ENCODE results near the gene TUBGCP2.

Gene TUBGCP2

GRCh38 chr10:133261726-133262325 is 46.8 kb downstream of the TUBGCP2 start:
- H3K9ac ChIP-seq (ENCODE audit: low read length): peak overlapping the region; percentile 64
- TF ChIP-seq EZH2phosphoT487 (conservative IDR thresholded peaks at IDR 0.05; ENCODE audit: low read length) (no peak), CTCF (IDR thresholded peaks at IDR 0.05; ENCODE audit: insufficient read depth, low read length, poor library complexity, severe bottlenecking) (no peak)

GRCh38 chr10:133260895-133261725 is 47.6 kb downstream of the TUBGCP2 start:
- Histone ChIP-seq H3K27ac (ENCODE audit: low read depth, low read length) (no peak overlapping the region), H4K20me1 (ENCODE audit: low read depth, low read length) (no peaks in the 10 kb centered on the region), H3K4me3 (ENCODE audit: insufficient read depth, low read length, poor library complexity, severe bottlenecking) (peak overlapping the region; percentile 71), H2AFZ (ENCODE audit: low read depth, low read length, severe bottlenecking) (peak overlapping the region; percentile 98), H3K36me3 (ENCODE audit: low read length) (no peaks in the 10 kb centered on the region), H3K9ac (ENCODE audit: low read length) (peak overlapping the region; percentile 64), H3K4me2 (ENCODE audit: low read depth, low read length, poor library complexity, severe bottlenecking) (peak overlapping the region; percentile 71), H3K9me3 (ENCODE audit: insufficient read depth, low read length) (no peaks in the 10 kb centered on the region), H3K9me2 (replicated peaks; ENCODE audit: insufficient read depth, low read length) (no peaks in the 10 kb centered on the region), H3K79me2 (ENCODE audit: insufficient read depth, low read length) (no peaks in the 10 kb centered on the region), H3F3A (ENCODE audit: insufficient read depth) (0 out of 2 replicates have a peak, but pooled peaks cover 5% of the 10 kb centered on the region), H3K27me3 (ENCODE audit: low read length) (no peaks in the 10 kb centered on the region)
- TF ChIP-seq CTCF (IDR thresholded peaks at IDR 0.05; ENCODE audit: insufficient read depth, low read length, poor library complexity, severe bottlenecking) (no peak), EZH2phosphoT487 (conservative IDR thresholded peaks at IDR 0.05; ENCODE audit: low read length) (no peak)

More at GRCh38 chr10:133261726-133262325, 46.8 kb downstream of the TUBGCP2 start:
- Histone ChIP-seq H4K20me1 (ENCODE audit: low read depth, low read length) (no peaks in the 10 kb centered on the region), H3K79me2 (ENCODE audit: insufficient read depth, low read length) (no peaks in the 10 kb centered on the region), H2AFZ (ENCODE audit: low read depth, low read length, severe bottlenecking) (peak overlapping the region; percentile 98), H3K27ac (ENCODE audit: low read depth, low read length) (no peak overlapping the region), H3K36me3 (ENCODE audit: low read length) (no peaks in the 10 kb centered on the region), H3K27me3 (ENCODE audit: low read length) (no peaks in the 10 kb centered on the region), H3F3A (ENCODE audit: insufficient read depth) (0 out of 2 replicates have a peak, but pooled peaks cover 5% of the 10 kb centered on the region), H3K9me2 (replicated peaks; ENCODE audit: insufficient read depth, low read length) (no peaks in the 10 kb centered on the region), H3K4me2 (ENCODE audit: low read depth, low read length, poor library complexity, severe bottlenecking) (peak overlapping the region; percentile 71), H3K4me3 (ENCODE audit: insufficient read depth, low read length, poor library complexity, severe bottlenecking) (peak overlapping the region; percentile 71), H3K9me3 (ENCODE audit: insufficient read depth, low read length) (no peaks in the 10 kb centered on the region)

- H3K4me3 ChIP-seq (ENCODE audit: insufficient read depth, low read length, poor library complexity, severe bottlenecking): no peak overlapping the region
- no peaks in the 10 kb centered on the region for H3K9me2 ChIP-seq (replicated peaks; ENCODE audit: insufficient read depth, low read length)
These were observed 49.1 kb downstream of the TUBGCP2 start for GRCh38 chr10:133259602-133259989.

More at GRCh38 chr10:133259602-133259989, 49.1 kb downstream of the TUBGCP2 start:
- H3K36me3 ChIP-seq (ENCODE audit: low read length): no peaks in the 10 kb centered on the region
- 0 out of 2 replicates have a peak, but pooled peaks cover 5% of the 10 kb centered on the region for H3F3A ChIP-seq (ENCODE audit: insufficient read depth)
- H3K27ac ChIP-seq (ENCODE audit: low read depth, low read length): no peak overlapping the region
- H3K4me2 ChIP-seq (ENCODE audit: low read depth, low read length, poor library complexity, severe bottlenecking): no peak overlapping the region
- TF ChIP-seq EZH2phosphoT487 (conservative IDR thresholded peaks at IDR 0.05; ENCODE audit: low read length) (no peak), CTCF (IDR thresholded peaks at IDR 0.05; ENCODE audit: insufficient read depth, low read length, poor library complexity, severe bottlenecking) (no peak)
- no peaks in the 10 kb centered on the region for H4K20me1 ChIP-seq (ENCODE audit: low read depth, low read length)
- H3K9me3 ChIP-seq (ENCODE audit: insufficient read depth, low read length): no peaks in the 10 kb centered on the region
- no peak overlapping the region for H3K9ac ChIP-seq (ENCODE audit: low read length)
- H3K27me3 ChIP-seq (ENCODE audit: low read length): no peaks in the 10 kb centered on the region
- no peaks in the 10 kb centered on the region for H3K79me2 ChIP-seq (ENCODE audit: insufficient read depth, low read length)
- no peak overlapping the region for H2AFZ ChIP-seq (ENCODE audit: low read depth, low read length, severe bottlenecking)

Measured in SU-DHL-6 (cell line).